Activated CD8-positive, alpha-beta T cell treated with anti-CD3 and anti-CD28 coated beads for 36 hours (primary cell): Measurements from ENCODE around the gene ESRP2. TPM values are rescaled to one million over a fixed set of nuclear protein-coding genes. Genes with fewer than 3 reads are reported as not detected.

Experiments
- ATAC-seq: fragments of 200-7000 bp; cut with Tn5 transposase; one replicate; pipeline ENCODE4 v1.10.0; 2021; ENCODE audit warnings: mild to moderate bottlenecking, moderate library complexity
- CTCF ChIA-PET: fragments of 350-600 bp; sonication (Branson Sonifier 250); formaldehyde crosslinking; loops from one replicate; lab custom pipeline; 2021; ENCODE audit warnings: antibody characterized with exemption; lab: Charles Lee
- POLR2A ChIA-PET: fragments of 350-600 bp; sonication (Branson Sonifier 250); formaldehyde crosslinking; loops from one replicate; lab custom pipeline; 2021; ENCODE audit warnings: antibody characterized with exemption; lab: Charles Lee
- DNase-seq: peaks from one replicate; pipeline ENCODE4 v3.0.0-alpha.2; 2020
- H3K27ac Mint-ChIP-seq: one replicate; pipeline ENCODE4 v1.8.0; 2021; ENCODE audit warnings: mild to moderate bottlenecking, mixed read lengths
- H3K27me3 Mint-ChIP-seq: one replicate; pipeline ENCODE4 v1.8.0; 2021; ENCODE audit warnings: mixed read lengths
- H3K36me3 Mint-ChIP-seq: one replicate; pipeline ENCODE4 v1.8.0; 2021; ENCODE audit warnings: low read depth, mixed read lengths
- H3K4me1 Mint-ChIP-seq: one replicate; pipeline ENCODE4 v1.8.0; 2021; ENCODE audit warnings: low read depth, mixed read lengths
- H3K4me3 Mint-ChIP-seq: one replicate; pipeline ENCODE4 v1.8.0; 2021; ENCODE audit warnings: mild to moderate bottlenecking, moderate library complexity, mixed read lengths
- H3K9me3 Mint-ChIP-seq: one replicate; pipeline ENCODE4 v1.8.0; 2021; ENCODE audit warnings: mixed read lengths
- intact Hi-C: fragments of 100-400 bp; cut with micrococcal nuclease; formaldehyde crosslinking; loops from one replicate; pipeline ENCODE4 v1.10.0; 2022
- total RNA-seq, 2 experiments: library from RNA; stranded (reverse); gene quantifications; one replicate each; pipeline ENCODE4 v1.2.3, GENCODE V29; 2021
- TF ChIP-seq, protein P1 (sequence below): fragments of 200-600 bp; IDR thresholded peaks from one replicate; pipeline ENCODE4 v1.8.0; 2022; ENCODE audit warnings: antibody characterized with exemption, mild to moderate bottlenecking

Gene ESRP2
- total RNA-seq, 2 experiments from 2014 or later: 0.65 to 0.77 TPM

DNA sequence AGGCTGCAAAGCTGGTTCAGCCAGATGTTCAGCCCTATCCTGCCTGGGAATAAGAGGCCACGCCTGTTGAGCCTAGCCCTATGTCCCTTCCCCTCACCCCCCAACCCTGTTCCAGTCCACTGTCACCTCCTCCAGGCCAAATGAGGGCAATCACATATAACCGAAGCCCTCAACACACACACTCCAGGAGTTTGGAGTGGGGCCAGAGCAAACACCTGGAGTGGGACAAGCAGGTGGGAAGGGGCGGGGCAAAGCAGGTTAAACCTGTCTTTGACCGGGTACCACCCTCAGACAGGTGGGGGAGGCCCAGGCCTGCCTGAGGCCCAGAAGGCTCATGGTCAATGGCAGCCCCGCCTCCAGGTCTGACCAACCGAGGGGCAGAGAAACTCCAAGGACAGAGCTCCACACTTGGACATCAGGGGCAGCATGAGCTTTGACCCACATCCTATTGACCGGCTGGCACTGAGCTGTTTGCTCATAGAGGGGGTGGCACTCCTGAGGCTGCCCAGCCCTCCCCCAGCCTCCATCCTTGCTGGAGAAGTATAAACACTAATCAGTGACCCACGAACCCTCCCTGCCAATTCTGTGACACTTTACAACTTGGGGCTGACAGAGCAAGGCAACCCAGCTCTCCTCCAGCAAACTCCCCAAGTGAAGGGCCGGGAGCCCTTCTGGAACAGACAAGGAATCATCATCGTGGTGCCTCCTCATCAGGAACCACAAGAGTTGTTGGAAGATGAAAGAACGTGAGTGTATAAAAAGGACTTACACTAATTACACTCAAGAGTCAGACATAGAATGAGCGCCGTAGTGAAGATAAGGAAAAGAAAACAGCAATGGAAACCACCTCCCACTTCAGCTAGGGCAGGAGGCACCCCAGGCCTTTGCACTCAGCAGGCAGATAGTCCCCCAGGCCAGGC lies 1.5 kb downstream of the ESRP2 start:
- TF ChIP-seq, protein P1, sequence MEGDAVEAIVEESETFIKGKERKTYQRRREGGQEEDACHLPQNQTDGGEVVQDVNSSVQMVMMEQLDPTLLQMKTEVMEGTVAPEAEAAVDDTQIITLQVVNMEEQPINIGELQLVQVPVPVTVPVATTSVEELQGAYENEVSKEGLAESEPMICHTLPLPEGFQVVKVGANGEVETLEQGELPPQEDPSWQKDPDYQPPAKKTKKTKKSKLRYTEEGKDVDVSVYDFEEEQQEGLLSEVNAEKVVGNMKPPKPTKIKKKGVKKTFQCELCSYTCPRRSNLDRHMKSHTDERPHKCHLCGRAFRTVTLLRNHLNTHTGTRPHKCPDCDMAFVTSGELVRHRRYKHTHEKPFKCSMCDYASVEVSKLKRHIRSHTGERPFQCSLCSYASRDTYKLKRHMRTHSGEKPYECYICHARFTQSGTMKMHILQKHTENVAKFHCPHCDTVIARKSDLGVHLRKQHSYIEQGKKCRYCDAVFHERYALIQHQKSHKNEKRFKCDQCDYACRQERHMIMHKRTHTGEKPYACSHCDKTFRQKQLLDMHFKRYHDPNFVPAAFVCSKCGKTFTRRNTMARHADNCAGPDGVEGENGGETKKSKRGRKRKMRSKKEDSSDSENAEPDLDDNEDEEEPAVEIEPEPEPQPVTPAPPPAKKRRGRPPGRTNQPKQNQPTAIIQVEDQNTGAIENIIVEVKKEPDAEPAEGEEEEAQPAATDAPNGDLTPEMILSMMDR: no peak
- Mint-ChIP-seq H3K36me3 (peaks cover 2% of the 10 kb centered on the region), H3K27ac (peak overlapping the region; percentile 77), H3K4me3 (no peak overlapping the region), H3K9me3 (no peaks in the 10 kb centered on the region), H3K27me3 (no peaks in the 10 kb centered on the region), H3K4me1 (peaks cover 31% of the 10 kb centered on the region)
- intact Hi-C loops: no loop called here
- POLR2A ChIA-PET: interaction anchor here (0.7 to 3.0 kb wide), 4 partner anchors 11 to 149 kb away, joined by 3 to 10 read pairs (median 4); partner anchors contain the start of genes NFATC3 and PLA2G15
- peak; percentile 16 for DNase-seq
- no peak for ATAC-seq
- CTCF ChIA-PET: interaction anchor here (0.8 to 1.5 kb wide), 4 partner anchors 30 to 141 kb away, joined by 3 to 5 read pairs (median 3); partner anchors contain the start of gene SLC7A6

- no peak for DNase-seq
- no peak for ATAC-seq
- TF ChIP-seq, protein P1: no peak
- Mint-ChIP-seq H3K27me3 (no peaks in the 10 kb centered on the region), H3K9me3 (no peaks in the 10 kb centered on the region), H3K36me3 (peaks cover 5% of the 10 kb centered on the region), H3K4me3 (no peak overlapping the region), H3K27ac (no peak overlapping the region), H3K4me1 (peaks cover 35% of the 10 kb centered on the region)
- POLR2A ChIA-PET: interaction anchor here (0.7 to 3.0 kb wide), 3 partner anchors 11 to 149 kb away, joined by 3 to 10 read pairs (median 4); partner anchors contain the start of genes NFATC3 and PLA2G15
- intact Hi-C loops: no loop called here
- CTCF ChIA-PET: interaction anchor here (0.8 to 1.5 kb wide), 4 partner anchors 30 to 141 kb away, joined by 3 to 5 read pairs (median 4); partner anchors contain the start of gene SLC7A6
Observed at GRCh38 chr16:68233835-68234187, 2.1 kb downstream of the ESRP2 start.

DNA sequence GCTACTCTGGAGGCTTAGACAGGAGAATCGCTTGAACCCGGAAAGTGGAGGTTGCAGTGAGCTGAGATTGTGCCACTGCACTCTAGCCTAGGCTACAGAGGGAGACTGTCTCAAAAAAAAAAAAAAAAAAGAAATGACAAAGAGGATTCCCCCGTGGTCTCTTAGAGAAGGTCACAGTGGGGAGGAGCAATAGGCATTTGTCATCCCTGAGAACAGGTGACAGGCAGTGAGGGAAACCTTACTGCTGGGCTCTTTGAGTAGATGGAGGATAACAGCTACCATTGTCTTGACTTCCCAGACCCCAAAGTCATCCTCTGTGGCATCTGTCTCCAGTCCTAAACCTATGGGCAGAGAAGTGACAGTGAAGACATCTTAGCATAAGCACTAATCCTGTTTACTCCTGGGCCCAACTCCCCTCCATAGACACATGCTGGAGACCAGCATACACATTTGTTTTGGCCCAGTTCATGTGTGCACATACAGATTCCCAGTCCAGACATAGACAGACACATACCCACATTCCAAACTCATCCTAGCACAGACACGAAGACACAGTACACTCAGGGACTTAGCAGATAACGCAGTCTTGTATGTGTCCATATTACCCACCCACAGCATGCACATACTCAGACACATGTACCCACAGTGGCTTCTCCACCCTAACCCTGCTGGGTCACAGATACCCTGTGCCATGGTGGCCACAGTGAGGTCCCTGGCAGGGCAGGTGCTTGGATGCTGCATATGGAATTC lies 2.7 kb downstream of the ESRP2 start:
- POLR2A ChIA-PET: interaction anchor here (1.2 kb wide), 1 partner anchor 19 kb away, joined by 4 read pairs; no protein-coding TSS in a partner anchor
- peak; percentile 61 for DNase-seq
- CTCF ChIA-PET: interaction anchor here (1.2 kb wide), 1 partner anchor 139 kb away, joined by 4 read pairs; no protein-coding TSS in a partner anchor

GRCh38 chr16:68232335-68232734 lies 3.6 kb downstream of the ESRP2 start:
- Mint-ChIP-seq H3K27ac (peak overlapping the region; percentile 32), H3K9me3 (no peaks in the 10 kb centered on the region), H3K4me1 (peaks cover 43% of the 10 kb centered on the region), H3K36me3 (peaks cover 7% of the 10 kb centered on the region), H3K27me3 (no peaks in the 10 kb centered on the region), H3K4me3 (no peak overlapping the region)
- POLR2A ChIA-PET: no interaction called here
- peak; percentile 24 for DNase-seq
- CTCF ChIA-PET: interaction anchor here (1.2 kb wide), 1 partner anchor 138 kb away, joined by 4 read pairs; no protein-coding TSS in a partner anchor
- no peak for ATAC-seq
- intact Hi-C loops: no loop called here
- TF ChIP-seq, protein P1: no peak

More for the DNA sequence above, 2.7 kb downstream of the ESRP2 start:
- peak; percentile 41 for ATAC-seq
- Mint-ChIP-seq H3K27ac (peak overlapping the region; percentile 56), H3K9me3 (no peaks in the 10 kb centered on the region), H3K27me3 (no peaks in the 10 kb centered on the region), H3K36me3 (peaks cover 5% of the 10 kb centered on the region), H3K4me3 (no peak overlapping the region), H3K4me1 (peaks cover 38% of the 10 kb centered on the region)
- TF ChIP-seq, protein P1: no peak
- intact Hi-C loops: no loop called here
